ENCODE results near the gene SETX.

DNA sequence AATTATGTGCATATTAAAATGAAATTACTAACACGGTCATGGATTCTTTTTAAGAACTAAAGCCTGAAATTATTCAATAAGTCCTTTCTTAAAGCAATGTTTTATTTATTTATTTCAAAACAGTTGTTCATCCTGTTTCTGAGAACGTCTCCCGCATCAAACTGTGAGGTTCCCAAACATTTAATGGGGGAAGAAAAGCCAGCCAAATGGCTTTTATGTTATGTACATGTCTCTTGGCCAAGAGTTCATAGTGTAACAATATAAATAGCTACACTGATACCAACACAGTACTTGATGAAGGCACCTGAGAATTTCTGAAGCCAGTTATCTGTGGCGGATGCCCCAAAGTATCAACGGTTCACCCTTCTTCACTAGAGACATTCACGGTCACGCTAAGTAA is 36.2 kb upstream of the SETX start:
- TF ChIP-seq, protein P1, sequence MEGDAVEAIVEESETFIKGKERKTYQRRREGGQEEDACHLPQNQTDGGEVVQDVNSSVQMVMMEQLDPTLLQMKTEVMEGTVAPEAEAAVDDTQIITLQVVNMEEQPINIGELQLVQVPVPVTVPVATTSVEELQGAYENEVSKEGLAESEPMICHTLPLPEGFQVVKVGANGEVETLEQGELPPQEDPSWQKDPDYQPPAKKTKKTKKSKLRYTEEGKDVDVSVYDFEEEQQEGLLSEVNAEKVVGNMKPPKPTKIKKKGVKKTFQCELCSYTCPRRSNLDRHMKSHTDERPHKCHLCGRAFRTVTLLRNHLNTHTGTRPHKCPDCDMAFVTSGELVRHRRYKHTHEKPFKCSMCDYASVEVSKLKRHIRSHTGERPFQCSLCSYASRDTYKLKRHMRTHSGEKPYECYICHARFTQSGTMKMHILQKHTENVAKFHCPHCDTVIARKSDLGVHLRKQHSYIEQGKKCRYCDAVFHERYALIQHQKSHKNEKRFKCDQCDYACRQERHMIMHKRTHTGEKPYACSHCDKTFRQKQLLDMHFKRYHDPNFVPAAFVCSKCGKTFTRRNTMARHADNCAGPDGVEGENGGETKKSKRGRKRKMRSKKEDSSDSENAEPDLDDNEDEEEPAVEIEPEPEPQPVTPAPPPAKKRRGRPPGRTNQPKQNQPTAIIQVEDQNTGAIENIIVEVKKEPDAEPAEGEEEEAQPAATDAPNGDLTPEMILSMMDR (IDR thresholded peaks at IDR 0.05; ENCODE audit: insufficient read depth, low read length) = no peak
- TF ChIP-seq POLR2AphosphoS5 (IDR thresholded peaks at IDR 0.05; ENCODE audit: low read depth) = no peak
- TF ChIP-seq, protein P2, sequence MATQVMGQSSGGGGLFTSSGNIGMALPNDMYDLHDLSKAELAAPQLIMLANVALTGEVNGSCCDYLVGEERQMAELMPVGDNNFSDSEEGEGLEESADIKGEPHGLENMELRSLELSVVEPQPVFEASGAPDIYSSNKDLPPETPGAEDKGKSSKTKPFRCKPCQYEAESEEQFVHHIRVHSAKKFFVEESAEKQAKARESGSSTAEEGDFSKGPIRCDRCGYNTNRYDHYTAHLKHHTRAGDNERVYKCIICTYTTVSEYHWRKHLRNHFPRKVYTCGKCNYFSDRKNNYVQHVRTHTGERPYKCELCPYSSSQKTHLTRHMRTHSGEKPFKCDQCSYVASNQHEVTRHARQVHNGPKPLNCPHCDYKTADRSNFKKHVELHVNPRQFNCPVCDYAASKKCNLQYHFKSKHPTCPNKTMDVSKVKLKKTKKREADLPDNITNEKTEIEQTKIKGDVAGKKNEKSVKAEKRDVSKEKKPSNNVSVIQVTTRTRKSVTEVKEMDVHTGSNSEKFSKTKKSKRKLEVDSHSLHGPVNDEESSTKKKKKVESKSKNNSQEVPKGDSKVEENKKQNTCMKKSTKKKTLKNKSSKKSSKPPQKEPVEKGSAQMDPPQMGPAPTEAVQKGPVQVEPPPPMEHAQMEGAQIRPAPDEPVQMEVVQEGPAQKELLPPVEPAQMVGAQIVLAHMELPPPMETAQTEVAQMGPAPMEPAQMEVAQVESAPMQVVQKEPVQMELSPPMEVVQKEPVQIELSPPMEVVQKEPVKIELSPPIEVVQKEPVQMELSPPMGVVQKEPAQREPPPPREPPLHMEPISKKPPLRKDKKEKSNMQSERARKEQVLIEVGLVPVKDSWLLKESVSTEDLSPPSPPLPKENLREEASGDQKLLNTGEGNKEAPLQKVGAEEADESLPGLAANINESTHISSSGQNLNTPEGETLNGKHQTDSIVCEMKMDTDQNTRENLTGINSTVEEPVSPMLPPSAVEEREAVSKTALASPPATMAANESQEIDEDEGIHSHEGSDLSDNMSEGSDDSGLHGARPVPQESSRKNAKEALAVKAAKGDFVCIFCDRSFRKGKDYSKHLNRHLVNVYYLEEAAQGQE (IDR thresholded peaks at IDR 0.05; ENCODE audit: insufficient replicate concordance, low read depth) = no peak
